HG03025 (cell line): Measurements from ENCODE around the gene LHX8.
"Not testable (repeated sequence)": the region's sequence is repeated elsewhere in the genome, so short reads cannot be mapped to it uniquely, and the experiment has no call there.

Experiments used
- ATAC-seq: cut with Tn5 transposase; IDR thresholded peaks from one replicate; pipeline ENCODE4 v1.9.1; 2021; ENCODE audit warnings: mild to moderate bottlenecking, moderate library complexity; ENCODE audit not compliant: unreplicated experiment, low FRiP score

LHX8 gene

DNA sequence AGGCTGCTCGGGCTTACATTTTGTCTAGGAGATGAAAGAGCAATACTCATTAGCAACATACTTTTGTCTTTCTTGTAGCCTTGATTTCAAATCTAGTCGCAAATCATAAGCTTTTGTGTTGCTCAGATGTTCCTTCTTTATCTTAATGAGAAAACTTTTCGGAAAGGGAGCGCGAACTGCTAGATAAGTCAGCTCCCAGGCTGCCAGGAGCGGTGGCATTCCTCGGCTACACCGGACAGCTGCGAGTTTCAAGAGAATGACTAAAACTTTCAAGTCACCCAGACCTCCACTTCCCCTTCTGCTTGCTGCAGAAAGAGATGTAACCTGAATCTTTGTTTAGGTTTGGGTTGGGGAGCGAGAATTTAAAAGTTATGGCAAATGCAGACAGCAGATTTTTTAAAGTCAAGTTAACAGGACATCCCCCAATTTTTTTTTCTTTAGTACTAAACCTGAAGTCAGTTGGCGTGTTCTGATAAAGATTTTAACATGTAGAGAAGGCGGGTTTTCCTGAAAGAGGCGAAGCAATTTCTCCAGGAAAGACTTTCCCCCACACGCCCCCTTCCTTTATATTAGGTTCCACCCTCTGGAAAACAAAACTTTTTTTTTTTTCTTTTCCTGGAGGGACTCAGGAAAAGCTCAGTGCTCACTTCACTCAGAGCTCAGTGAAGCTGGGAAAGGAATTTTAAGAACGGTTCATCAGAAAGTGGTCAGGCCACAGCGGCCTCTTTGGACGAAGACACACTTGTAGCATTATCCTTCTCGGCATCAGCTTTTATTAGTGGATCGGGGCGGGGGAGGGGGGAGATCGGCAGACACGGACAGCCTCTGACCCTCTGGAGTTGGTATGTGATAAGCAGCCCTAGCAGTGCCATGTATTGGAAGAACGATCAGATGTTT is at the start of gene LHX8:
Gene LHX8 (plus strand): TSS at position 639 of the 897 bp plus-strand sequence. CDS start 2,227 bp downstream, outside the sequence.
- no peak for ATAC-seq

DNA sequence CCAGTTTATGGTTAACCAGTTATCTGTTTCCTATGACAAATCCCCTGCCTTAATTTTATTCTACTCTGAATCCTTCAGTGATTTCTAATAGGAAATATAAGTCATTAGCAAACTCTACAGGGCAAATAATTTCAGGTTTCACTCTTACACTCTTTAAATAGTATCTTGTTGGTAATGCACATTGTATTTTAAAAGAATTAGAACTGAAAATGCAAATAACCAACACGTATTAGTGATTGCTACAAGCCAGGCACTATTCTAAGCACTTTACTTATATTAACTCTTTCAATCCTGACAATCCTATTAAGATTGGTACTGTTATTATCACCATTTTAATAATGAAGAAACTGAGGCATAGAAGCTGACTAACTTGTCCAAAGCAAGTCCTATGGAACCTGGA is 48.3 kb upstream of the LHX8 start:
- no peak for ATAC-seq

DNA sequence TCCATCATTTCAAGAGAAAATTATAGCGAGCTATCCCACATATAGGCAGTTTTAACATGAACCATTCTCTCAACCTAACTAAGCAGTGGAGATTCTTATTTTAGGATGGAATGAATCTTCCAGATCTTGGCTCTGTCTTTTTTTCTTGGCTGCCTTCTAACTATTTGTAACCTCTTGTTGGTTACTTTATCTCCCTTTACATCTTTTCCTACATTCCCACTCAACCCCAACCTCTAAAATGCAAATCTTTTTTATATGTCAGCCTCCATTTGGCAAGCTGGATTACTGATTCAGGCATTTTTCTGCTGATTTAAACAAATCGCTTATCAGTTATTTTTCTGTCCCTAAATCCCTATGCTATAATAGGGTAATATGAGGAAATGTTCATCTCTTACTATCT is 46.9 kb upstream of the LHX8 start:
- no peak for ATAC-seq

DNA sequence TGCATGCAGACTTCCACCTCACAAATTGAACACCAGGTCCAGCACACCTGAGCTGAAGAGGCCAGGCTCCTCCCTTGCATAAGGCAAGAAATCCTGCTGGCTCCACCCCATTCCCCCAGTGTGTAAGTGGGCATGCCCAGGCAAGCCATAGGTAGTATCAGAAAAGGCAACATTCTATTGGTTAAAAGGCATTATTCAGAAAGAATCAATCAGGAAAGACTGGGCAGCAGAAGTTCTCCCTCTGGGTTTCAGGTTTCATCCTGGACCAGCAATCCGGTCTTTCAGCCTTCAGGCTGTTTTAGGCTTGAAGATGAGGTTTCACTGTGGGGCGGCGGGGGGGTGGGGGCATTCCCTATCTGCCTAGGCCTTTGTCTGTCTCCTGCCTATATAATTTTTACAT is 42.0 kb upstream of the LHX8 start:
- ATAC-seq = no peak

DNA sequence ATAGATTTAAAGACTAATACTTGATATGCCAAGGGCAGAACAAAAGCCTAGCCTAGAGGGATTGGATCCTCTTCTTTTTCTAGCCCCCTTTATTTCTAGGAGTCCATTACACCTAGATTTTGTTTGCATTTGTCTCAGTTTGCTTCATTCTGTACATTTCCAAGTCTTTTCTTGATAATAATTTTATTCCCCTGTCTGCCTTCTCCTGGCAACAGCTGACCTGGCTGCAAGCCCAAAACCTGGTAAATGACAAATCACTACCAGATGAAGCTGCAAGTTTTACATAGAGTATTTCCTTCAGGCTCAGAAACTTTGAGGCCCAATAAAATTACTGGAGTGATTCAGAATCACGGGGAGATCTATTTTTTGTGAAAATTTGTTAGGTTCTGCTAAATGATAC is 36.5 kb upstream of the LHX8 start:
- no peak for ATAC-seq

DNA sequence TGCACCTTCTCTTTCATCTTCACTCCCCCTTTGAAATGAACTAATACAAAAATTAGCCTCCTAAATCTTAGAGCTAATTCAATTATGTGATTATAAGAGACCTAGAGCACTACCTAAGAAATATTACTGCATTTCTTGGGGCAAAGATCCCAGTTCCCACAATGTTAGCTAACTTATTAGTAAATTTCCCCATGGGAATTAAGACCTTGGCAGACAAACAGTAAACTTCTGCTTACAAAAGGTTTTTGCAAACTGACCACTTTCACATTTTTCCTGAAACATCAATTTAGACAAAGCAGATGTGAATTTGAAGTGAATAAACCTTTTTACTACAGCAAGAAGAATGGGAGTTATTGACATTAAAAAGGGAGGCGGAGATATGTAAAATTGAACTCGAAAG is 34.6 kb upstream of the LHX8 start:
- no peak for ATAC-seq

DNA sequence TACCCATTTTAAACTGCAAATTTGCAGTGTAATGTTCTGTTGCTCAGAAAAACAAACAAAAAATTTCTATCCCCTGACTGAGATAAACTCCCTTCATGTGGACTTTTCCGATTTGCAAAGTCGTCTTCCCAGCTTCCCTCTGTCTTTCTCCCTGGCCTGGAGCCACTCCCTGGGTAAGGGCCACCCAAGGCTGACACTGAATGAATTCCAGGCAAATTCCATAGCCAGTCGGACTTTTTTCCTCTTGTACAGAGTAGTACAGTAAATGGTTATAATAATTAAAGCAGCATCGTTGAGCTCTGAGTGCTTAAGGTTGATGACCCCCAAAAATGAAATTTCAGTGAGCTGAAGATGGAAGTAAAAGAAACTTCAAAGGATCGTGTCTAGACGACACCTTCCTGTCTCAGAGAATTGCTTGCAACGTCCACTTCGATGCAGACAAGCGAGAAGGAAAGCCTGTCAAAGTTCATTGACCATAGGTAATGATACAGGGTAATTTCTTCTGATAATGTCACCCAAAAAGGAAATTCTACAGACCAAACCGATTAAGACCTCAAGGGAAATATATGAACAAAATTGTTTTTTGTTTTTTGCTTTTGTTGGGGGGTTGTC is 33.6 kb upstream of the LHX8 start:
- no peak for ATAC-seq

DNA sequence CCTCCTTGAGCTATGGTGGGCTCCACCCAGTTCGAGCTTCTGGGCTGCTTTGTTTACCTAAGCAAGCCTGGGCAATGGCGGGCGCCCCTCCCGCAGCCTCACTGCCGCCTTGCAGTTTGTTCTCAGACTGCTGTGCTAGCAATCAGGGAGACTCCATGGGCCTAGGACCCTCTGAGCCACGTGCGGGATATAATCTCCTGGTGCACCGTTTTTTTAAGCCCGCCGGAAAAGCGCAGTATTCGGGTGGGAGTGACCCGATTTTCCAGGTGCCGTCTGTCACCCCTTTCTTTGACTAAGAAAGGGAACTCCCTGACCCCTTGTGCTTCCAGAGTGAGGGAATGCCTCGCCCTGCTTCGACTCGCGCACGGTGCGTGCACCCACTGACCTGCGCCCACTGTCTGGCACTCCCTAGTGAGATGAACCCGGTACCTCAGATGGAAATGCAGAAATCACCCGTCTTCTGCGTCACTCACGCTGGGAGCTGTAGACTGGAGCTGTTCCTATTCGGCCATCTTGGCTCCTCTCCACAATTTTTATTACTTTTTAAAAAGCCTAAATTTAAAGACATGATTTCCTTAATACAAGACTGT is 21.7 kb upstream of the LHX8 start:
- not testable (repeated sequence) for ATAC-seq

DNA sequence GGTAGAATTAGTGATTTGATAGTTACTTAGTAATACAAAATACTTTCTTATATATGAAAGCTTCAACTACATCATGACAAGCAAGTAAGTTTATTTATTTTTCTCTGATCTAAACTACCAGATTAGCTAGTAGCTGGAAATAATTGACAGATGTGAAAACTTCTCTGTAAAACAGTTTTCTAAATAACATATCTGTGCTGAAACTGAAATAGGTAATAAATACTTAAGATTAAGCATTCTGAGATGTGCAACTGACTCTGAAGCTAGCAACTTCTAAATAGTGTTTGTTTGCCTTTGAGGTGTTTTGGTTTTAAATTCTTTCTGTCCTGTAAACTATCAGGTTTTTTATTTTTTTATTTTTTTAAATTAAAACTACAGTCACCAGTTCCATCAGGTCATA is 18.5 kb upstream of the LHX8 start:
- ATAC-seq = no peak

DNA sequence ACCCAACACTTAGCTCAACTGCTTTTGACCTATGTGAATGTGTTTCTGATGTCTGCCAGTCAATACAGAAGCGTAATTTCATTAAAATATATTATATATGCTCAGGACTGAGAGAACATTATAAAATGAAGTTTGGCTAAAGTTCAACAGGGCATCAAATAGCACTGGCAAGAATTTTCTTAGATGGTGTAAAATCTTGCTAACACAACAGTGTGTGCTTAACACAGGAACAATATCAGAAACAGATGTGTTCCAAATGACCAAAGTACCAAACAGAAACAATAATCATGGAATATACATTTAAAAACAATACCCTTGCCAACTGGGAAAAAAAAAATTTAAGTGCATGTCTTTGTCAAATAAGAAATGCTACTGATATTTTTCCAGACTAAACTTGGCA is 10.4 kb upstream of the LHX8 start:
- no peak for ATAC-seq

DNA sequence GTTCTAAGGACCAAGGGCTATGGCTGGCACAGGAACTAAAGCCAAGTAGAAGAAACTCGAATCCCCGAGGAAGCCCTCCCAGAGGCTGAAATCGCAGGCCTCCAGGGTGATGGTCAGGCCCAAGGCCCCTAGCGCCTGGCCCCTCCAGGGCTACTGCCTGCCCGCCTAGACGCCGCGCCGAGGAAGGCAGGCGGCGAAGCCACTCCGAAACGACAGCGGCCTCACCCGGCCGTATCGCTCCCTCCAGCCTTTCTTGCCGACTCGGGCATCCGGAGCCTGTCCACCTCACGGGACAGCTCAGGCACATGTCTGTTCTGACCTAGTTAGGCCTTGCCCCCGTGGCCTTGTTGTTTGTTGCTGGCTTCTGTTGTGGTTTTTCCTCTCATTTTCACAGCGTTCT is 9.7 kb upstream of the LHX8 start:
- no peak for ATAC-seq

DNA sequence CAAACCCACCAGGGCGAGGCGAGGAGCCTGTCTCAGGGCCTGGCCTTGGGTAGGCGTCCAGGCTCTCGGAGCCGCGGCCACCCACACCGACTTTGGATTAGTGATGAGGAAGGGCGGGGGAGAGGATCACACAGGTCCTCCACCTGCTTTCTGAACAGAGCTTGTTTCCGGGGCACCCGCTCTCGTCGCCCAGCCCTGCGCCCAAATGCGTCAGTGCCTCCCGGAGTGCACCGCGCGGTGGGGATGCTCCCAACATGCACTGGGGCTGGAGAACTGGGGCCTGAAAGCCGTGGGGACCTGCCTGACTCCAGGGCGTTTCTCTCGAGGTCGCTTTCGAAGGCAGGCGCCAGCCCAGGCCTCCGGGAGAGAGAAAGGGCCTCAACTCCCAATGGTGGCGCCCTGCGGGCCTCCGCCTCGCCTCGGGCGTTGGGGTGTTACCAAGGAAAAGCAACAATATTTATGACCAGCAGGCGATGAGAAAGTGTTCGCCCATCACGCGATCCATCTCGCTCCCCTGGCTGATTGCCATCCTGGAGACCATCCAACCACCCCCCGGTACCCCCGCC is 8.9 kb upstream of the LHX8 start:
- ATAC-seq = no peak

DNA sequence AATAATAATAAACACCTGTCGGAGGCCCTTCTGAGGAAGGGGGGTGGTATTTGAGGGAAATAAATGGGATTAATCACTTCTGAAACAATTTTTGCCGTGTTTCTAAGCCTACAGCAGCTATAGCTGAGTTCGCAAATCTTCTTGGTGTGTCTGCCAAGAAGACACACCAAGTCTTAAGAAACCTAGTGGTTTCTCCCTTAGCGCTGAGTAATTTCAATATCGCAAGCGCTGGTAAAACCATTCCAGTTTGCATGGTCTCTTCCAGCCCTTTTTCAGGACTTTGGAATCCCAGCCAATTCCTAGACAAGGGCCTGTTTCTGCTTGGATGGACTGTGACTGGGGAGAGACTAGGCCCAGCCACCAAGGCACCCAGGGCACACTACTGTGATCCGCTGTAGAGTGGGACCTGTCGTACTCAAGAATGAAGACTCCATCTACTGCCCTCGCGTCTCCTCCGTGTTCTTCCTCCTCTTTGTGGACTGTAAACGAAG is 7.5 kb upstream of the LHX8 start:
- no peak for ATAC-seq

DNA sequence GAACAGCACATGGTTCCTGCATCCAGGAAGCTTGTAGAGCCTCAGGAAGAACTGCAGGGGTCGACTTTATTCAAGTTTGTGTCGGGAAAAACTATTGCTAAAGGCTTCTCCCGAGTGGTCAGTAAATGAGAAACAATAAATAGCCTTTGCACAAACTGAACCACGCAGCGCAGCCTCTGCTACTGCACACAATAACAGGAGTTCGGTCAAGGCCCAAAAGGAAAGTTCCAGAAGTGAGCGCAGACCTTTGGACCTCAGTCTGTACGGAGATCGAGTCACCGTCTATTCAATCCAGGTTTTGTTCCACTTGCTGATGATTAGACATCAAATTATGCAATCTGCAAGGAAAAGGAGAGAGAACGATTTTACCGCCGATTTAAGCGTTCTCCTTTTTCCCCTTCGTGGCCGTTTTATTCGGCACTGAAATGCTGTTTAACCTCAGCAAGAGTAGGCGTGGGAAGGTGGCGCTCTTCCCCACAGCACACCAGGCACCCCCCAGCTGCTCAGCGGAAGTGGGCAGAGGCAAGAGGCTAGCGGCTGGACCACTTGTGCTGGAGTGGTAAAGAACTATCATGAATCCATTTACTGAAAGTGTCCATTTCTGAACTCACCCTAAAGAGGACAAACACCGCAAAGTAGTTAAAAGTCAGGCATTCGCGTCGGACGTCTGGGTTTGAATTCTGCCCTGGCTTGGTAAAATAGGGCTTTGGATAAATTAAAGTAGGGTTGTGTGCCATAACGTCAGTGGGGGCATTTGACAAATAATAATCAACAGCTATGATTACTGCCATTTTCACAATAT is 6.1 kb upstream of the LHX8 start:
- no peak for ATAC-seq

DNA sequence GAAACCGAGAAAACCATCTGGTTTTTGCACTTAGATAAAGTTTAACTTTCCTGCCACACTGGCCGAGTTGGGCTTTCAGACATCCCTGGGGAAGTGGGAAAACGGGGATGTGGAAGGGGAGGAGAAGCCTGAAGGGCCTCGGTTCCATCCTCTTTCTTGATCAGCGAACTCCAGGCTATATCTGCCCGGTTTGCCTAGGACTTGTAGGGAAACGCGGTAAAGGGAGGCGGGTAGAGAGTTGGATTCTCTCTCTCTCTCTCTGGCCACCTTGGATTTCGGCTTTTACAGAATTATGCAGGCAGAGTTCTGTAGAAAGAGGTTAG is 4.6 kb upstream of the LHX8 start:
- ATAC-seq = no peak

DNA sequence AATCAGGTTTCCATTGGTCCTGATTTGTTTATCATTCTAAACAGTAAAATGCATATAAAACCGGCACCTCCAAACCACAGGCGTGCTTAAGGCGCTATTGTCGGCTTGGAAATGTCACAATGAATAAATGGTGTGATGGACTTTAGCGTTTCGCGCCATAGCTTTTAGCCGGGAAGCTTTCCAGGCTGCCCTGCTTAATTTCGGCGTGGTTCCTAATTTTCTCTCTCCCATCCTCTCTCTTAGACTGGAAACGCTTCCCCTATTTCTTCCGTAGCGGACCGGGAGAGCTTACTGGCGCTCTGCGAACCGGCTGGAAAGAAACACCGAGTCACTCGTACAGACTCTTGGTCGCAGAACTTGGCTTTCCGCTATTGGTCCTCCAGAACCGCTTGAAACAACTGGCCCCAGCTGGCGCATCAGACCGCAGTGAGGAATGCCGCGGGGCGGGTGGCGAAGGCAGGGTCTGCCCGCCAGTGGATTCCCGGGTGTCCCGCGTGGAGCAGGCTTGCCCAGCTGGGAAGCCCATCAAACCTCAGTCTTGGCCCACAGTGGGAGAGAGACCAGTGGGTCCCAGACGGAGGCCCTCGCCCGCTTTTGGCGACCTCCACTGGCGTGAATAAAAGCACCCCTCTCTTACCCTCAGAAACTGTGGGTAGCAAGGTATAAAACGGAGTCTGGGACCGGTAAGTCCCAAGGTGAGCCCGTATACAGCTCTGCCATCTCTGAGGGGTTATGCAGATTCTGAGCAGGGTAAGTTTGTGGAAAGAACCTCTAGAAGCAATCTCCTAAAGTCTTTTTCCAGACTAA is 4.0 kb upstream of the LHX8 start:
- no peak for ATAC-seq

DNA sequence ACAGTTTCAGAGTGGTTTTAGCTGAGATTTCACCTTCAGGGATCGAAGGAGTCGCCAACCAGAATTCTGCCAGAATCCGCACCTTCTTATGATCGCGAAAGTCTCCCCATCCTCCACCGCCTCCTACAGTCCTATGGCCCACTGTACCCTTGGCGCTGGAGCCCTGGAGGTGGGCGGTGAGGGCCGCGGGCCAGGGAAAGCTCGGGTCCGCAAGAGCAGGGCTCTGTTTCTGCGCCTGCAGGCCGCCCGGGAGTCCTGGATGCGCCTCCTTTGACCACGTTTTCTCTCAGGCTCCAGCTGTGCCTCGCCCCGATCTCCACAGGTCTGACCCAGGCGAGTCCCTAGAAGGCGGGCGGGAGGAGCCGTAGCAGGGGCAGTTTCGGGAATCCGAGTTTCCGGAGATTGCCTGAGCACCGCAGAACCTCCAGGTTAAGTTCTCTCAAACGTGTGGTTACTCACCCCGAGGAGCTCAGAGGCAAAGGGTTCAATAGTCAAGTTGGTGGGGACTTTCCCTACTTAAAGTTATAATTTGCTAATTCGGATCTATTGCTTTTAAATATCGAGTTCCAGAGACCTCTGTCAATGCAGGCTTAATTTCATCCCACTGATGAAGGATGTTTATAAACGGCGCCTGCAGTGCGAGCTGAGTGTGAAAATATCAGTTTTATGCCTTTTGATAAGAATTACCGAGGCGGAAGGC is 3.2 kb upstream of the LHX8 start:
- no peak for ATAC-seq

DNA sequence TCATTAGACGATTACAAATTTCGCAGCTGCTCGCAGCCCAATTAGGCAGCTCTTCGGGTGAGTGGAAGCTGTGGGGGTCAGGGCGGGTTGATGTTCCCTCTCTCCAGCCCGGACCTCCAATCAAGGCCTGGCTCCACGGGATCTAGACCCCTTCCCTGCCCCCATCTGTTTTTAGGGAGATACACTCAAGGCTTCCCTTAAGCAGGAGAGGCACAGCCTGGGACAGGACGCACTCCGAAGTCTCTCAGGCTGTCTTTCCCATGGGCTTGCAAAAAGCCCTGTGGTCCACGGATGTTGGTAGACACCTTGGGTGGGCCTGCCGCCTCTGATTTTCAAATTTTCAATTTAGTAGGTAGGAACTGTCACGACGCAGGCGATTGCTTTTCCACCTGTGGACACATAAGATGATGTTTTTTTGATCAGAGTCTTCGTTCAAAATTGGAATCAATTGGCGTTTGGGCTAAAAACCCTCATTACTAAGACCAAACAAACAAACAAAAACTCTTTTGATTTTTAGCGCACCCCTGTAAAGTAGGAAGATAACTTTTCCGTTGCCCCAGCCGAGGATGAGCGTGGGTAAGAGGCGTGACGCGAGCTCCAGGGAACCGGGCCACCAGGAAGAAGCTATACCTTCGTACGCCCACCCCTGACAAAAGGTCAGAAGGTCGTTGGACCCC is 2.5 kb upstream of the LHX8 start:
- no peak for ATAC-seq
